Activated naive CD8-positive, alpha-beta T cell (primary cell): ENCODE data around the gene TMEM132D.
"Not testable (repeated sequence)": the region's sequence is repeated elsewhere in the genome, so short reads cannot be mapped to it uniquely, and the experiment has no call there.

Experiments
- H3K27ac Mint-ChIP-seq: one replicate; pipeline ENCODE4 v1.8.0; 2021; ENCODE audit warnings: mixed read lengths
- H3K27me3 Mint-ChIP-seq: one replicate; pipeline ENCODE4 v1.8.0; 2021; ENCODE audit warnings: mixed read lengths
- H3K36me3 Mint-ChIP-seq: one replicate; pipeline ENCODE4 v1.8.0; 2021; ENCODE audit warnings: mixed read lengths
- H3K4me1 Mint-ChIP-seq: one replicate; pipeline ENCODE4 v1.8.0; 2021; ENCODE audit warnings: low read depth, mixed read lengths
- H3K4me3 Mint-ChIP-seq: one replicate; pipeline ENCODE4 v1.8.0; 2021; ENCODE audit warnings: mild to moderate bottlenecking, mixed read lengths
- H3K9me3 Mint-ChIP-seq: one replicate; pipeline ENCODE4 v1.8.0; 2021; ENCODE audit warnings: low read depth, mixed read lengths

The TMEM132D gene

DNA sequence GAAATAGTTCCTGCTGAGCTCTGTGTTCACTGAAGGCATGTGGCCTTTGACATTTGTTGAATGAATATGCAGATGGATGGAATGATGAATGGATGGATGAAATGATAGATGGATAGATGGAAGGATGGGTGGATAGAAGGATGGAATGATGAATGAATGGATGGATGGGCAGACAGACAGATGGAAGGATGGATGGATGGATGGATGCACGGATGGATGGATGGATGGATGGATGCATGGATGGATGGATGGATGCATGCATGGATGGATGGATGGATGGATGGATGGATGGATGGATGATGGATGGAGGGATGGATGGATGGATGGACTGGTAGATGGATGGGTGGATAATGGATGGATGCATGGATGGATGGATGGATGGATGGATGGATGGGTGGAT lies 4.8 kb downstream of the TMEM132D start:
- H3K27ac Mint-ChIP-seq, H3K4me3 Mint-ChIP-seq, H3K36me3 Mint-ChIP-seq, H3K4me1 Mint-ChIP-seq, H3K9me3 Mint-ChIP-seq: not testable (repeated sequence)
- peaks cover 20% of the 10 kb centered on the region for H3K27me3 Mint-ChIP-seq

DNA sequence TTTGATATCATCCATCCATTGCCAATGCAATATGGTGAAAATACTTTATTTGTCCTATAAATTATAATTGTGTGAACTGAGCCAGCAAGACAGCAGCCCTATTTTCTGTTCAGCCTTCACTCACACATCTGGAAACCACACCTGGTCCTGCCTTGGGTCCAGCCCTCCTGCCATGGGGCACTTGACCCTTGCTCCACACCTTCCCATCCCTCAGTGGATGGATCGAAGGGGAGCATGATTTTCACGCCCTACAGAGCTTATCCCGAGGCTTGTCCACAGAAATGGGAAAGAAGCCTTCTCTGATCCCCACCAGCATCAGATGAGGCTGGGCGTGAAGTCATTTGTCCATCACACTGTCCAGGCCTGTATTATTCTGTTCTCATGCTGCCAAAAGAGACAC lies 10.1 kb downstream of the TMEM132D start:
- Mint-ChIP-seq H3K27me3 (peaks cover 3% of the 10 kb centered on the region), H3K27ac (no peak overlapping the region), H3K9me3 (no peaks in the 10 kb centered on the region), H3K4me1 (no peaks in the 10 kb centered on the region), H3K36me3 (no peaks in the 10 kb centered on the region), H3K4me3 (no peak overlapping the region)

GRCh38 chr12:129887101-129887500 lies 16.7 kb downstream of the TMEM132D start:
- Mint-ChIP-seq H3K27ac (no peak overlapping the region), H3K27me3 (peaks cover 2% of the 10 kb centered on the region), H3K4me1 (no peaks in the 10 kb centered on the region), H3K9me3 (no peaks in the 10 kb centered on the region), H3K4me3 (no peak overlapping the region), H3K36me3 (no peaks in the 10 kb centered on the region)

- Mint-ChIP-seq H3K4me1 (no peaks in the 10 kb centered on the region), H3K4me3 (no peak overlapping the region), H3K9me3 (no peaks in the 10 kb centered on the region), H3K36me3 (no peaks in the 10 kb centered on the region), H3K27ac (no peak overlapping the region), H3K27me3 (peaks cover 2% of the 10 kb centered on the region)
These were observed 17.3 kb downstream of the TMEM132D start for GRCh38 chr12:129886541-129886940.

DNA sequence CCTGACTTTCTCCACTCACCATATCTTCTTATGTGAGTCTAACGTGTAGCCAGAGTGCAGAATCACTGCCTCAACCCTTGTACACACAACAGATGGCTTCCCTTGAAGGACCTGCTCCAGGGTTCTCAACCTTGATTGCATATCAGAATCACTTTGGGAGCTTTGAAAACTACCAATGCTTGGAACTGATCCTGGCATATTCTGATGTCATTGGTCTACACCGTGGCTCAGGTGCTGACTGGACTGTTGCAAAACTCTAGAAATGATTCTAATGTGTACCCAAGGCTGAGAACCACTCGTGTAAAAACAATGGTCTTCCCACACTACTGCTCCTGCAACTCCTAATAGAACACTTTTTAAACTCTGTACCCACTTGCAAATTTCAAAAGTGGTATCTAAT lies 18.5 kb downstream of the TMEM132D start:
- Mint-ChIP-seq H3K27me3 (peaks cover 2% of the 10 kb centered on the region), H3K4me3 (no peak overlapping the region), H3K27ac (no peak overlapping the region), H3K4me1 (no peaks in the 10 kb centered on the region), H3K9me3 (no peaks in the 10 kb centered on the region), H3K36me3 (no peaks in the 10 kb centered on the region)

DNA sequence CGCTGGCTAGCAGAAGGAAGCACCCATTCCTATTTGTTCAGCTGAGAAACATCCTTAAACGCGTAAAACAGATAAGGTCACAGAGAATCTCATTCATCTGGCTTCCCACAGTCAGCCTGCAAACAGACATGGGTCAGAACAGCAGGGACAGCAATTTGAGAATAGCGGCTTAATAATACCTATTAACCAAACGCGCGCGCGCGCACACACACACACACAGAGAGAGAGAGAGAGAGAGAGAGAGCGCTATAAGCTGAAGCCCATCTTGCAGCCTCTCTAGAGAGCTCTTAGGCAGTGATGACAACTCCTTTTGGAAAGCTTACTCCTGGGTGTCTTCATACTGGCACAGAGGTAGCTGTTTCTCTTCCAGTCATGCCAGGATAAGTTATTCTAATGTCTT lies 26.4 kb downstream of the TMEM132D start:
- H3K4me3 Mint-ChIP-seq = no peak overlapping the region
- no peaks in the 10 kb centered on the region for H3K36me3 Mint-ChIP-seq
- peaks cover 3% of the 10 kb centered on the region for H3K9me3 Mint-ChIP-seq
- no peak overlapping the region for H3K27ac Mint-ChIP-seq
- H3K27me3 Mint-ChIP-seq = peaks cover 7% of the 10 kb centered on the region
- no peaks in the 10 kb centered on the region for H3K4me1 Mint-ChIP-seq

- Mint-ChIP-seq H3K4me3 (no peak overlapping the region), H3K9me3 (peaks cover 3% of the 10 kb centered on the region), H3K27ac (no peak overlapping the region), H3K36me3 (no peaks in the 10 kb centered on the region), H3K4me1 (no peaks in the 10 kb centered on the region), H3K27me3 (peaks cover 5% of the 10 kb centered on the region)
These were observed 30.0 kb downstream of the TMEM132D start for GRCh38 chr12:129873833-129874208.

DNA sequence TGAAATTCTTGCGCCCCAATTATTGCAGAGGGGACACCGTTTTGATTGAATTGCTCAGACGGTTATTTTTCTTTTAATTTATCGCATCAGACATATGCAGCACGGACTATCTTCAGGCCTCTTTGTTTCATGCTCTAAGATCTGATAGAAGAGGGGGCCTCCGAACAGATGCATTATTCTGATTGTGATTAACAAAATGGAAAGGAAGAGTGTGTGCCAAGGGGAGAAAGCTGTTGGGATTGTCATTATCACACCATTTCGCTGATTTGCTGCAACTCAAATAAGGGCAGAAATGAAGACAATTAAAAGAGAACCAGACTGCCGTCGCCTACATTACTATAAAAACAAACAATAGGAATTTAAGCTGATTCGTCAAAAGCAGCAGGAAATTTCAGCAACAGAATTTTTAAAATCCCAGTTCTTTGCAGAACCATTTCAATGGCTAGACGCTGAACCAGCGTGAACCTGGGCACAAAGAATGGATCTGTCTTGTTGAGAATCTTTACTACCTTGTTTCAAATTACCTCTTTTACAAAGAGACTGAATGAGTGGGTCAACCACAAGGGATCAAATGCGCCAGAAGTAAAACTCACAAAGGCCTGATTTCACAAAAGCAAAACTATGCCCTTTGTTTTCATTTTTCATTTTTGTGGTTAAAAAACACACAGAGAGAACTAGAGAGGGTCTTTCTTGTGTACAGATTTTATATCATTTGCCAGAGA lies 30.6 kb downstream of the TMEM132D start:
- Mint-ChIP-seq H3K36me3 (no peaks in the 10 kb centered on the region), H3K4me3 (no peak overlapping the region), H3K27me3 (peaks cover 5% of the 10 kb centered on the region), H3K4me1 (no peaks in the 10 kb centered on the region), H3K9me3 (peaks cover 3% of the 10 kb centered on the region), H3K27ac (no peak overlapping the region)

- no peaks in the 10 kb centered on the region for H3K36me3 Mint-ChIP-seq
- peaks cover 3% of the 10 kb centered on the region for H3K9me3 Mint-ChIP-seq
- H3K27ac Mint-ChIP-seq = no peak overlapping the region
- H3K4me3 Mint-ChIP-seq = no peak overlapping the region
- H3K4me1 Mint-ChIP-seq = no peaks in the 10 kb centered on the region
- peaks cover 3% of the 10 kb centered on the region for H3K27me3 Mint-ChIP-seq
These were observed 31.5 kb downstream of the TMEM132D start for GRCh38 chr12:129871991-129872972.

DNA sequence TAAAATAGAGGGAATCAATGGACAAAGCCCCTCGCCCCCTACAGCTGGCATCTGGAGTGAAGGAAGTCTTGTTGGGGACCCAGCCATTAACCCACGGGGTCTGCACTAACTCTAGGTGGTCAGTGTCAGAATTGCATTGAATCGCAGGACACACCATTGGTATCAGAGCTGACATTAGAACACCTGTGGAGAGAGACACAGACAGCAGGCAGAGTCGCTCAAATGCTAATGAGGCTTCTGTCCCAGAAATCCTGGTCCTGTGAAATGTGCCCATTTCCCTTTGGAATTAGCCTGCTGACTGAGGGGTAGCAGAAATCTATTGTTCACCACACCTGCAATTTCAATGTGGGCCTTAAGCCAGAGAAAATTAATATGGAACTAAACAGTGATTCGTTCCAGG lies 33.0 kb downstream of the TMEM132D start:
- H3K4me1 Mint-ChIP-seq = no peaks in the 10 kb centered on the region
- no peak overlapping the region for H3K4me3 Mint-ChIP-seq
- no peaks in the 10 kb centered on the region for H3K36me3 Mint-ChIP-seq
- H3K9me3 Mint-ChIP-seq = peaks cover 3% of the 10 kb centered on the region
- no peaks in the 10 kb centered on the region for H3K27me3 Mint-ChIP-seq
- H3K27ac Mint-ChIP-seq = no peak overlapping the region

DNA sequence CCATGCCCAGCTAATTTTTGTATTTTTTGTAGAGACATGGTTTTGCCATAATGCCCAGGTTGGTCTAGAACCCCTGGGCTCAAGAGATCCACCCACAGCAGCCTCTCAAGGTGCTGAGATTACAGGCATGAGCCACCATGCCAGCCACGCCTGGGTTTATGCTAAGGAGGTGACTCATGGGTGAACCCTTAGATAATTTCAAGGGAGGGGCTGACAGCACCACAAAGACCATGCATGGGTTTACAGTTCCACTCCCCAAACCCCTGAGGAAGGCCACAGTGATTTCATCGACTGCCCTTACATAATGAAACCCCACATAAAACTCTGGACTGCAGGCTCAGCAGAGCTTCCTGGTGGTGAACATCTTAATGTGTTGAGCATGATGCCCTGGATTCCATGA lies 33.7 kb downstream of the TMEM132D start:
- Mint-ChIP-seq H3K27ac (no peak overlapping the region), H3K36me3 (no peaks in the 10 kb centered on the region), H3K9me3 (no peaks in the 10 kb centered on the region), H3K4me3 (no peak overlapping the region), H3K4me1 (no peaks in the 10 kb centered on the region), H3K27me3 (no peaks in the 10 kb centered on the region)

DNA sequence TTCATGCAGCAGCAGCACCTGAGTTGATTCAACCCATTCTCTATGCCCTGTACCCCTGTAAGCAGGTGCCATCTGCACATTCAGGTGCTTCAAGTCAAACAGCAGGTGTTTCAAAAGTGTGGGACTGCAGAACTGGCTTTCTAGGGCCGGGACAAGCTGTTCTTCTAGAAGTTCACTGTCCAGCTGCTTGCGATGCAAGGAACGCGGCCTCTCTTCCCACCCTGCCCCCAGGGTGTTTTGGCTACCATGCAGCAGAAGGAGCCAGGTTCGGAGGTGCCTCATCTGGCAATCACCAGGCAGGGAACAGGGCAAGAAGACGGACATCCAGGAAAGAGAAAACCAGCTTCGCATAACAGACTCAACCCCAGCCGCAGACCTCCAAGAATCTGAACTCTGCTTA lies 35.2 kb downstream of the TMEM132D start:
- H3K27ac Mint-ChIP-seq = no peak overlapping the region
- no peak overlapping the region for H3K4me3 Mint-ChIP-seq
- no peaks in the 10 kb centered on the region for H3K36me3 Mint-ChIP-seq
- no peaks in the 10 kb centered on the region for H3K27me3 Mint-ChIP-seq
- H3K4me1 Mint-ChIP-seq = no peaks in the 10 kb centered on the region
- H3K9me3 Mint-ChIP-seq = no peaks in the 10 kb centered on the region

DNA sequence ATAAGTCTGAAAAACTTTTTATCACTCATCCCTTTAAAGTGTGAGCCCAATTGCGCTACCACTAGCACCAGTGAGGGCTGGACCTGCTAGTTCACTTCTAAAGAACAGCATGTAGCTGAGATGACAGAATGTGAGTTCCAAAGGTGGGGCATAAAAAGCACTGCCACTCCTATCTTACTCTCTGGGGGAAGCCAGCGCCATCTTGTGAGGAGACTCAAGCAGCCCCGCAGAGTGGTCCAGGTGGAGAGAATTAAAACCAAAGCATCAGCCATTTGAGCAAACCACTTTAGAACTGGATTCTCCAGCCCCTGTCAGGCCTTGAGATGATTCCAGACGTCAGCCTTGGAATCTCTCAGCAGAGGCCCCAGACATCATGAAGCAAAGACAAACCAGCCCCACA lies 39.9 kb downstream of the TMEM132D start:
- H3K36me3 Mint-ChIP-seq = no peaks in the 10 kb centered on the region
- no peak overlapping the region for H3K27ac Mint-ChIP-seq
- no peaks in the 10 kb centered on the region for H3K27me3 Mint-ChIP-seq
- no peaks in the 10 kb centered on the region for H3K9me3 Mint-ChIP-seq
- no peaks in the 10 kb centered on the region for H3K4me1 Mint-ChIP-seq
- H3K4me3 Mint-ChIP-seq = no peak overlapping the region

DNA sequence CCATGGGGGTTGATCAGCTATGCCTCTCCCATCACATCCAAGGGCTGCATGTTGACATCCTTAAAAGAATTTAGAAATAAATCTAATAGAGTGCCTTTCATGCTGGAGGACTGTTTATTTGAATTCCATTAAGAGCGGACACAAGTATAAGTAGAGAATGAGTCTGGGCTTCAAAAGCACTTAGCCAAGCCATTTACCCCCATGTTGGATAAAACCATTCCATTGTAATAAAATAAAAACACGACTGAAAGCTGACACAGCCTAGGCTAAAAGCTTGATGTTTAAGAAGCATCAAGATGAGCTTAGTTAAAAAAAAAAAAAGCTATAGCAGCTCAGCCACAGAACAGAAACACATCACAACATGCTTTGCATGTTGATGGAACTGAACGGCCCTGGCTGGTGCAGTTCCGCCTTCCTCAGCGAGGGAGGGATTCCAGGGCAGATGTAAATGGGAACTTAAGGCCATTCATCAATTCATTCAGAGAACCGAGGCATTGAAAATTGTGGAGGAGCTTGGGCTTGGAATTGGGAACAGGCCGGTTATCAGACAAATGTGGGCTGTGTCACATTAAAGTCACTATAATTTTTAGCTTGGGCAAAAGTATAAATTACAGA lies 41.2 kb downstream of the TMEM132D start:
- H3K27me3 Mint-ChIP-seq = no peaks in the 10 kb centered on the region
- no peak overlapping the region for H3K4me3 Mint-ChIP-seq
- H3K9me3 Mint-ChIP-seq = no peaks in the 10 kb centered on the region
- H3K27ac Mint-ChIP-seq = no peak overlapping the region
- no peaks in the 10 kb centered on the region for H3K4me1 Mint-ChIP-seq
- no peaks in the 10 kb centered on the region for H3K36me3 Mint-ChIP-seq

GRCh38 chr12:129861951-129862350 lies 41.9 kb downstream of the TMEM132D start:
- Mint-ChIP-seq H3K4me1 (no peaks in the 10 kb centered on the region), H3K36me3 (no peaks in the 10 kb centered on the region), H3K4me3 (no peak overlapping the region), H3K27me3 (no peaks in the 10 kb centered on the region), H3K27ac (no peak overlapping the region), H3K9me3 (no peaks in the 10 kb centered on the region)
